Measurements from ENCODE around the gene LTN1.
"Not testable (repeated sequence)": the region's sequence is repeated elsewhere in the genome, so short reads cannot be mapped to it uniquely, and the experiment has no call there.

The LTN1 gene

GRCh38 chr21:28992526-28993292 is at the start of gene LTN1:
Gene LTN1, minus strand, starts transcription at chr21:28992877. Its CDS starts 72 bp downstream, at chr21:28992805.
- DNase-seq = peak; percentile 99

DNA sequence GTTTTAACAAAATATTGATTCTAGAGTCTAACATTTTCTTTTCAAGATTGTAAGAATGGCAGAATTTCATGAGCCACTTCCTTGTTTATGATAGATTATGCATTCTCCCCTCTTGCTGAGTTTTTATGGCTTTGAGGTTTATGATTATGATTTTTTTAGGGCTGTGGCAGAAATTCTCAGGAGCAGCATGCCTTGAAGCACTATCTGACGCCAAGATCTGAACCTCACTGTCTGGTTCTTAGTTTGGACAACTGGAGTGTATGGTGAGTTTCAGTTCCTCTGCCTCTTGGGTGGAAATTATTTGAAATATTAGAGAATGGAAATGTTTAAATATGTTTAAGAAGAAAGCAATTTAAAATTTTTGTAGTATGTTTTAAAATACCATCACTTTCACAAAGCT is 42.0 kb upstream of the LTN1 start:
- no peak for DNase-seq

- no peak for DNase-seq
These were observed 41.2 kb upstream of the LTN1 start for GRCh38 chr21:29033871-29034270.

DNA sequence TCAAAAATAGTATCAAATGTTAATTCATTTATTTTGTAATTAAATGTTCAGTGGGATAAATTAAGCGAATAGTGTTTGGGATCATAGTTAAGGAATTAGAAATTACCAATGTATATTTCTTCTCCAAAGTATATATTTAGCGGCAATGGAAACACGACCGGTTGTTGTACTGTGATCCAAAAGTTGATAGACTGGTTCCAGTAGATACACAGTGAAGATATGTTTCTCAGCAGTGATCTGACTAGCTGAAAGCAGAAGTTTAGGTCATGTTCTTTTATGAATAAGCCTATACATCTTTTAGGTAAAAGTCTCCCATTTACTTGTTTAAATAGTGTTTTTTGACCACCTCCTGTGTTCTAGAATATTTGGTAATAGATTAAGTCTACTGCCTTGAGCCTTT is 40.6 kb upstream of the LTN1 start:
- no peak for DNase-seq

- no peak for DNase-seq
These were observed 38.2 kb upstream of the LTN1 start for GRCh38 chr21:29030909-29031308.

- no peak for DNase-seq
These were observed 36.8 kb upstream of the LTN1 start for GRCh38 chr21:29029524-29029923.

DNA sequence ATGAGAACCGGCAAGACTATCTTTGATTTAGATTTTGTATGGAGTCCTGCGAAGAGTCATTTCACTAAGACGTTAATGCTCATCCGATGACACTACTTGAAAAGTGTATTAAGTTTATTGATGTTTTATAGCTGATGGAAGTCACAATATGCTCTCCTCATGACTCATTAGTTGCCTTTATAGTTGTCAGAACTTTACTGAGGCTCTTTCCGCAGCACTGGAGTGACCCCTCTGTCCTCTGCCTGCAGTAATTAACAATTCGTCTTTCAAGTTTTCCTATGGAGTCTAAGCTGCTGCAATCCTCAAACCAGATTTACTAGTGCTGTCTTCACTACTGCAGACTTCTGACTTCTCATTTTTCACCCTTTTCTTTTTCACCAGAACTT is 32.6 kb upstream of the LTN1 start:
- DNase-seq = no peak

- peak; percentile 93 for DNase-seq
These were observed 32.0 kb upstream of the LTN1 start, which contains the start of gene USP16 for GRCh38 chr21:29024474-29025327. Gene USP16, plus strand, starts transcription at chr21:29024668. Its CDS starts 3,246 bp downstream, at chr21:29027914.

- no peak for DNase-seq
These were observed 29.5 kb upstream of the LTN1 start for GRCh38 chr21:29022166-29022565.

GRCh38 chr21:29018540-29018939 is 25.9 kb upstream of the LTN1 start:
- DNase-seq = no peak

- DNase-seq = no peak
These were observed 25.1 kb upstream of the LTN1 start for GRCh38 chr21:29017639-29018237.

DNA sequence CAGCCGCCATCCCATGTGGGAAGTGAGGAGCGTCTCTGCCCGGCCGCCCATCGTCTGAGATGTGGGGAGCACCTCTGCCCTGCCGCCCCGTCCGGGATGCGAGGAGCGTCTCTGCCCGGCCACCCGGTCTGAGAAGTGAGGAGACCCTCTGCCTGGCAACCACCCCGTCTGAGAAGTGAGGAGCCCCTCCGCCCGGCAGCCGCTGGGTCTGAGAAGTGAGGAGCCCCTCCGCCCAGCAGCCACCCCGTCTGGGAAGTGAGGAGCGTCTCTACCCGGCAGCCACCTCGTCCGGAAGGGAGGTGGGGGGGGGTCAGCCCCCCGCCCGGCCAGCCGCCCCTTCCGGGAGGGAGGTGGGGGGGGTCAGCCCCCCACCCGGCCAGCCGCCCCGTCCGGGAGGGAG is 18.6 kb upstream of the LTN1 start:
- not testable (repeated sequence) for DNase-seq

DNA sequence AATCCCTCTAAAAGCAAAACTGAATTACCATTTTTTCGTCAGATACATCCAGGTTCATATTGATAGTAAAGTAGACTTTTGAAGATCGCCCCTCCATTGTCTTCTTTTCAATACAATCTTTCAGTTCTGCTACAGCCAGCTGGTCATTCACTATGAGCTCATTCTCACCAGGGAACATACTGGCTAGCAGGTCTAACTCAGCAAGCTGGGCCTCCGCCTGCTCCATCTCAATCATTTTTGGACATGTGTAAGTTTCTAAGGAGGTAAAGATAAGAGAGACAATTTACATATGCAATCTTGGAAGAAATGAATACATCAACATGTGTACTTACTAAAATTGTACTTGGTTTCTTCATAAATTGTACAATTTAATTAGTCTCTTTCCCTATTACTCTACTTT is 15.7 kb upstream of the LTN1 start:
- no peak for DNase-seq

DNA sequence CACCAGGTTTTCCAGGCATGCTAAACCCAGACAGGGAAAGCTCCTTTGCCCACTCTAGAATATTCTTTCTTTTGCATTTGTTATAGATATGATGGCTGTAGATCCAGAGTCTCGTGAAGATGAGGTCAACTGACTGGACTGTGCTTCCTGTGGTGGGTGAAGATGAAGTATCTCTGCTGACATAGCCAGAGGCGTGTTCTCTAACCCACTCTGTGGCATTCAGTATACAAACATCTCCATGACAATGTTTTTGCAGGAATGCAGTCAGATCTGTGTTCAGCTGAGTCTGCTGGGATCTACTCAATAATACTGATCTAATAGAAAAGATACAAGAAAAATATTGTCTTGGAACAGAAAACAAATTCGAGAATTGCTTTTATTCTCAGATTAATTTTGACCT is 15.1 kb upstream of the LTN1 start:
- no peak for DNase-seq

GRCh38 chr21:29007135-29007534 is 14.5 kb upstream of the LTN1 start:
- no peak for DNase-seq

DNA sequence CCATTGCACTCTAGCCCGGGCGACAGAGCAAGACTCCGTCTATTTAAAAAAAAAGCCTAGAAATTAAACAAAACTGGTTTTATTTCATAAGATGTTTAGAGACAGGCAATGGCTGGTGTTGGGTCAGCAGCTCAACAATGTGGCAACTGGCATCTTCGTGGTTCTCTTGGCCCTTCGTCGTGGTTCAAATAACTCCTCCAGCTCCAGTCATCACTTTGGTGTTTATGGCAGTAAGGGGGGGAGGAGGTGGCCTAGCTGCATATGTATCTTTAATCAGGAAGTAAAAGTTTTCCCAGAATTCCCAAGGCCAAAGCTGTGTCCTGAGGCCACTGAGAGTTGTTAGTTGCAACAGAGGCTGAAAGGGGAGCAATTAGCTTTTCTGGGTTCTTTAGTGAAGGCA is 13.0 kb upstream of the LTN1 start:
- no peak for DNase-seq

DNA sequence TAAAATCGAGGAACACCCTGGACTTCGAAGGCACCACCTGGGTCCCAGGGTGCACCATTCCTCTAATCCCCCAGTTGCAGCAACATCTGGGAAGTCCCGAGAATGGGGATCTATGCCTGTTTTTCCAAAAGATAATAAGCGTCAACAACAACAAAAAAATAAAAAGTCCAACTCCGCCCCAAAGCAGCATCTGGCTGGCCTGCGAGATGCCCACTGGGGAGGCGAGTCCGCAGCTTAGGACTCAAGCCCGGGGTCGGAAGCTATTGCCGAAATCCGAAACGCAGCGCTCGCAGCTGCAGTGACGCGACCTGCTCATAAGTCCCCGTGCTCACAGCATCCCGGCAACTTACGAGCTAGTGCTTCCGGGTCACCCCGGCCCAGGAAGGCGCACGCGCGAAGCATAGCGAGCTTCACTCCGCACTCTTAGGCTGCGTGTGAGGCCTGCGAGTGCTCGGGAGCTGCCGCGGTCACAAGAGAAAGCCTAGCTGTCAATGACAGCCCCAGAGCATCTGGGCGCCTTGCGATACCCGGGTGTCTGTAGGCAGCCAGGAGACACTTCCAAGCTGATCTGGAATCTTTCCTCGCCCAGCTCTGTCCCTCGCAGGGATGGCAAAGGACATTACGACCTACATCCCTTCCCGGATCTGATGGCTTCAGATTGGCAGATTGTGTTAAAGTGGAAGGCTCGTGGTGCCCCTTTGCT is 9.9 kb upstream of the LTN1 start:
- peak; percentile 94 for DNase-seq

DNA sequence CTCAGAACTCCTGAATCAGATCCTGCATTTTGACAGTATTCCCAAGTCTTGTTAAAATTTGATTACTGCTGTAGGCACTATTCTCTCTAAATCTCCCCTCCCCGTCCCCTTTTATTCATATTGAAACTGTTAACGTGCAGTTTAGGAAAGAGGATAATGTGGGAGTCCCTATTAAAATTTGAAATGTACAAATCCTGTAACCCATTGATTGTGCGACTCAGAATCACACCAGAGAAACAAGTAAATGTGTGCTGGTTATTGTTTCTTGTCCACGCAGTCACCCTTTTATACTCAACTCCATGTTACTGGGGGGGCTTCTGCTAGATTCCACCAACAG is 584 bp upstream of the LTN1 start:
- DNase-seq = no peak

GRCh38 chr21:28991861-28992525 is 684 bp downstream of the LTN1 start:
- DNase-seq = no peak

GRCh38 chr21:28988146-28988545 is 4.5 kb downstream of the LTN1 start:
- DNase-seq = not testable (repeated sequence)

GRCh38 chr21:28986677-28987076 is 6.0 kb downstream of the LTN1 start:
- DNase-seq = no peak

DNA sequence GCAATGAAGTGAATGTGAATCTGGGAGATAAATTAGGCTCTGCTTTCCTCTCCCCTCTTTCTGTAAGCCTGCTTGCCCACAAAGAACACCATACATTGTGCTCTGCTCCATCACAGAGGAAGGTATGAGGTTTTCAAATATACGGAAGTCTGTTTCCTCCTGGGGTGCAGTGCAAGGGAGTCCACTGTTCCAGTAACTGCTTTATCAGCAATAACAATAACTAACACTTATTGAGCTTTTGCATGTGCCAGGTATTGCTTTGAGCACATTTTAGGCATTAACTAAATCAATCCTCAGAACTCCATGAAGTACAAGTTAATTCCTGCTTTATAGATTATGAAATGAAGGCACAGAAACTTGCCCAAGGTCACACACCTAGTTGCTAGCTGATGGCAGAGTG is 10.0 kb downstream of the LTN1 start:
- DNase-seq = no peak

- no peak for DNase-seq
These were observed 13.6 kb downstream of the LTN1 start for GRCh38 chr21:28979092-28979491.
